HL-60/S4 treated with phorbol 12-myristate 13-acetate at 8.2 ng/mL for 4 days and 3 days (cell line): ENCODE results near the gene NDUFAF8.

Experiments
- in situ Hi-C: fragments of 300-500 bp; cut with MboI; formaldehyde crosslinking; loops from 2 replicates; pipeline ENCODE4 v1.15.0; 2022; ENCODE audit warnings: low sequenced_read_pairs

NDUFAF8 gene

GRCh38 chr17:81222906-81223761 lies 16.0 kb upstream of the NDUFAF8 start, which contains the start of gene CEP131:
Gene CEP131 (minus strand): TSS chr17:81222965. CDS start chr17:81220056, 2,909 bp downstream.
- in situ Hi-C loops, result no loop called here

- in situ Hi-C loops, result no loop called here
Measured at GRCh38 chr17:81223762-81224130, 15.4 kb upstream of the NDUFAF8 start.

DNA sequence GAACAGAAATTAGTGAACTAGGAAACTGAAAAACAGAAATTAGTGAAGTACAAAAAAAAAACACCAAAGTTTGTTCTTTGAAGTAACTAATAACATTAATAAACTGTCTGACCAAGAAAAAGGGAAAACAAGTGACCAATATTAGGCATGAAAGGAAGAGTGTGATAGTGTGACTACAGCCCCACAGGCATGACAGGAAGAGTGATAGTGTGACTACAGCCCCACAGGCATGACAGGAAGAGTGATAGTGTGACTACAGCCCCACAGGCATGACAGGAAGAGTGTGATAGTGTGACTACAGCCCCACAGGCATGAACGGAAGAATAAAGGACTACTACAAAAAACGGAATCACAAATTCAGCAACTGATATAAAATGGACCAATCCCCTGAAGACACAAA lies 11.5 kb upstream of the NDUFAF8 start:
- in situ Hi-C loops, result loop anchor here (25.0 kb wide), 1 partner anchor 90 kb away; no protein-coding TSS in a partner anchor

DNA sequence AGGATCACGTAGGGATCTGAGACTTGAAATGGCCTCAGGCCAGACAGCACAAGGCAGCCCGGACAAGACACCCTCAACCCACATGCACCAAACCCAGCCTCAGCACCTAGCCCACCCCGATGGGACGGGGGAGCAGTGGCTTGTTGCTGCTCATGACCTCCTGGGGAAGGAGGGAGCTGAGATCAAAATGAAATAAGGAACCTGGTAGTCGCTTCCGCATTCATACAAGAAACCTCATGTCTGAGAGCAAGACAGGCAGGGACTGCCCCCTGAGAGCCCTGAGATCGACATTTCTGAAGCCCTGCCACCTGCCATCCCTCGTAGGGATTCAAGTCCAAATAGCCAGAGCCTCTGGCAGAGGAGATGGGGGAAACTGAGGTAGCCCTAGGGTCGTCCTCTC lies 10.7 kb upstream of the NDUFAF8 start:
- in situ Hi-C loops, result loop anchor here (25.0 kb wide), 1 partner anchor 91 kb away; no protein-coding TSS in a partner anchor

DNA sequence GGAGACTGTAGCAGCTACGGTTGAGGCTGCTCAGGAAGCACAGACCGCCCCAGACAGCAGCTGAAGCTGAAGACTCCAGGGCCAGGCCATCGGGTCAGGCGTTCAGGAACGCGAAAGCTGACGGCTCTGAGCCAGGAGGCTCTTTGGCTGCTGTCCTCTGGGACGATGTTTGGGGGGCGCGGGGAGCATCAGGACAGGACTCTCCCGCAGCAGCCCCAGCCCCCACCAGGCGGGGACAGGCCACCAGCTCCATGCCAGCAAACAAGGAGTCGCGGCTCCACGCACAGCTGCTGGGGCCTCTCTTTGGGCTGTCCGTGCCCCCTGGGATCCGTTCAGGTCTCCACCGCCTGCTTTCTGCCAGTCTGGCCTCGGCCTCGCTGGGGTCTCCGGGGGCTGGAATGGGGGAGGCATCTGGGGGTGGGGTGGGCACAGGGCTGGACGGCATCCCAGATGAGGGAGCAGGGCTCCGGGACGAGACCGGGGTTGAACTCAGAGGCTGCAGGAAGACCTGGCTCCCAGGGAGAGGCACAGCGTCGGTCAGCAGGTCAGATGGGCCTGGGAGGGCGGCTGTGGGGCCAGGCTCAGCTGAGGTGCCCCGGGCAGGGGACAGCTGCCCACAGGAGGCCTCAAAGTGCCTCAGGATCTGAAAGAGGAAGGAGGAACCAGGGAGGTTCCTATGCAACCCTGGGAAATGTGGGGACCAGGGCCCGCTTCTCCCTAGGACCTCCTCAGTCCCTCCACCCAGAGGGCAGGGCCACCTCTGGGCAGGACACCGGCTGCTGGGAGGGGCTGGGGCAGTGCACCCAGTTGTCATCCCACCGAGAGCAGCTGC lies 10.1 kb upstream of the NDUFAF8 start:
- in situ Hi-C loops, result loop anchor here (25.0 kb wide), 1 partner anchor 92 kb away; no protein-coding TSS in a partner anchor

GRCh38 chr17:81229666-81229920 lies 9.5 kb upstream of the NDUFAF8 start:
- in situ Hi-C loops, result loop anchor here (25.0 kb wide), 1 partner anchor 92 kb away; no protein-coding TSS in a partner anchor

GRCh38 chr17:81230043-81230820 lies 8.9 kb upstream of the NDUFAF8 start:
- in situ Hi-C loops, result loop anchor here (25.0 kb wide), 1 partner anchor 93 kb away; no protein-coding TSS in a partner anchor

GRCh38 chr17:81231121-81231645 lies 7.9 kb upstream of the NDUFAF8 start:
- in situ Hi-C loops, result loop anchor here (25.0 kb wide), 1 partner anchor 94 kb away; no protein-coding TSS in a partner anchor

GRCh38 chr17:81231766-81232581 lies 7.1 kb upstream of the NDUFAF8 start:
- in situ Hi-C loops, result loop anchor here (25.0 kb wide), 1 partner anchor 95 kb away; no protein-coding TSS in a partner anchor

GRCh38 chr17:81232616-81233241 lies 6.4 kb upstream of the NDUFAF8 start:
- in situ Hi-C loops, result loop anchor here (25.0 kb wide), 1 partner anchor 95 kb away; no protein-coding TSS in a partner anchor

GRCh38 chr17:81233316-81233715 lies 5.8 kb upstream of the NDUFAF8 start:
- in situ Hi-C loops, result loop anchor here (25.0 kb wide), 1 partner anchor 96 kb away; no protein-coding TSS in a partner anchor

DNA sequence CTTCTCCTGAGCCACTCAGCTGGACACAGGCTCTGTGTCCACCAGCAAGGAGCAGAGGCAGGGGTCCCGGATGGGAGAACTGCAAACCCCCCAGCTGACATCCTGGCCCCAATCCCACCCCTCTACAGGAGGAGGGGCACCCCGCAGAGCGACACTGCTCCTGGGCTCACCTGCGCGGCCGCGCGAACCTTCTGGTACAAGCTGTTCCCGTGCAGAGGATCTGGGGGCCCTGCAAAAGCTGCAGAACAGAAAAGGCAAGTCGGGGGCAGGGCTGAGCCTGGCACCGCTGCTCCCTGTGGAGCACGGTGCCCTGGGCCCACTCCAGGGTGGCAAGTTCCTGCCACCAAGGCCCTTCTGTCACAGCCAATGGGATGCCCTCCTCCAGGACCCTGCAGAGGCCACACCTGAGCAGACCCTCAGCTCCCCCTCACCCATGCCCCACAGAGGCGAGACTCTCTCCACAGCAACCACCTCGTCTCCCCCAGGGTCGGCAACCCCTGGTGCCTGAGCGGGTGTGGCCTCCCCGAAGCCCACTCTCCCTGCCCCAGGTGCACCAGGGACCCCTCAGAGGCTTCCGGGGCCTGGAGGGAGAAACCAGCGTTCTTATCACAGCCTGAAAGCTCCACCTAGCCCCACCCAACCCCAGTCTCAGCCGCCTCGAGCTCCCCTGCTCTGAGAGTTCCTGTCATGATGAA lies 5.2 kb upstream of the NDUFAF8 start:
- in situ Hi-C loops, result loop anchor here (25.0 kb wide), 1 partner anchor 97 kb away; no protein-coding TSS in a partner anchor

DNA sequence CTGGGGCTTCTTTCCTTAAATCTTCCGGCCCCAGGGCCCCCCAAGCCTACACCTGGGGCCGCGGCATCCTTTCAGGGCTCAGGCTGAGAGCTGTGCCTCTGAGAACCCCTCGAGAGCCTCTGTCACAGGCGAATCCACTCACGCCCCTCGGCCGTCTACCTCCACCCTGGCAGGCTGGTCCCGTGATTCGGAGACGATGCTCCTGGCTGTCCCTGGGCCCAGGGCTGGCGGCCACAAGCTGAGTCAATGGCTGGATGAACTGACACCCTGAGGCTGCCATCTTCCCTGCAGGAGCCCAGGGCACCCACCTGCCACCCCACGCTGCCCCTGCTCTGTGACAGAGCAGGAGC lies 4.6 kb upstream of the NDUFAF8 start:
- in situ Hi-C loops, result loop anchor here (25.0 kb wide), 1 partner anchor 97 kb away; no protein-coding TSS in a partner anchor

- in situ Hi-C loops, result loop anchor here (25.0 kb wide), 1 partner anchor 98 kb away; no protein-coding TSS in a partner anchor
Measured at GRCh38 chr17:81234940-81235821, 3.9 kb upstream of the NDUFAF8 start.

- in situ Hi-C loops, result loop anchor here (25.0 kb wide), 1 partner anchor 99 kb away; no protein-coding TSS in a partner anchor
Measured at GRCh38 chr17:81235822-81236740, 3.0 kb upstream of the NDUFAF8 start.

GRCh38 chr17:81236784-81237183 lies 2.3 kb upstream of the NDUFAF8 start:
- in situ Hi-C loops, result loop anchor here (25.0 kb wide), 1 partner anchor 99 kb away; no protein-coding TSS in a partner anchor
